ENCODE measurements around the gene LRTM1. TPM values are rescaled to one million over a fixed set of nuclear protein-coding genes. Genes with fewer than 3 reads are reported as not detected.

LRTM1 gene
- not detected for total RNA-seq

DNA sequence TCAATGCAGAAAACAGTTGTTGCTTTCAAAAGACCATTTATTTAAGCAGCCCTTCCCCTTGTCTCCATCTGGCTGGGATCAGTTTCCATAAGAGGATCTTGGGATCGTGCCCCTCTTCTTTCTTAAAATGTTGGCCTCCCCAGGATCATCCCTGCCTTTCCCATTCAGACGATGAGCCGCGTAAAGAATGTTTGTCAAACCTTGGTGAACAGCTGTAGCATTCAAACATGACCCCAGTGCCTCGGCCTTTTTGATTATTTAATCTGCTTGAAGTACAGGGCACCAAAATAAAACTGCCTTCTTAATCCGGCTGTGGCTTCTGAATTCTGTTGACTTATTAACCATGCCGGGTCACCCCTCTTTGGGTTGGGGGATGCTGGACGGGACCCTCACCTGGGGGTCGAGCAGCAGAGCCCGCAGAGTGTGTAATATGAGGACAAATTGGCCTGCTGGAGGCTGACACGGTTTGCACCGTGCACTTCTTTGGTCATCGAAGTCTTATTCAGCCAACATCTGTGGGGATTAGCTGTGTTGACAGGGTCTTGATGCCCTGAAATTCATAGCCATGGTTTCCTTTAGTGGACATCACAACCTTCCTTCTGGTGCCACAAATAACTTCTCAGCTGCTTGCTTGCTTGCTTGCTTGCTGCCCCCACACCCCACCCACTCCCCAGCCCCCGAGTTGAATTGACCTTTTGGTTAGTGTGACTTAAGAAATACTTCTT lies at the start of gene LRTM1:
LRTM1 (minus strand) TSS at position 14 of the 725 bp plus-strand sequence. CDS start 148 bp downstream, outside the sequence.
- intact Hi-C loops (cut with DNase I): no loop called here
- WGBS, 2 donors: 65 to 68% methylated on average over 11 to 14 of the region's 14 CpGs

GRCh38 chr3:54977439-54977838 lies 49.6 kb upstream of the LRTM1 start:
- Histone ChIP-seq H3K27me3 (no peaks in the 10 kb centered on the region), H3K4me1 (no peaks in the 10 kb centered on the region), H3K36me3 (replicated peaks in 1 of 2; ENCODE audit: insufficient read depth in 1 of 2, low read depth in 2 of 2) (no peaks in the 10 kb centered on the region), H3K9me3 (no peaks in the 10 kb centered on the region), H3K4me3 (no peak overlapping the region), H3K27ac (no peak overlapping the region)
- 78 to 83% methylated on average over 1 of the region's 1 CpG for WGBS, 2 donors
- DNase-seq (no peak), ATAC-seq (no peak)
- intact Hi-C loops (cut with DNase I): no loop called here
- TF ChIP-seq, protein P1, sequence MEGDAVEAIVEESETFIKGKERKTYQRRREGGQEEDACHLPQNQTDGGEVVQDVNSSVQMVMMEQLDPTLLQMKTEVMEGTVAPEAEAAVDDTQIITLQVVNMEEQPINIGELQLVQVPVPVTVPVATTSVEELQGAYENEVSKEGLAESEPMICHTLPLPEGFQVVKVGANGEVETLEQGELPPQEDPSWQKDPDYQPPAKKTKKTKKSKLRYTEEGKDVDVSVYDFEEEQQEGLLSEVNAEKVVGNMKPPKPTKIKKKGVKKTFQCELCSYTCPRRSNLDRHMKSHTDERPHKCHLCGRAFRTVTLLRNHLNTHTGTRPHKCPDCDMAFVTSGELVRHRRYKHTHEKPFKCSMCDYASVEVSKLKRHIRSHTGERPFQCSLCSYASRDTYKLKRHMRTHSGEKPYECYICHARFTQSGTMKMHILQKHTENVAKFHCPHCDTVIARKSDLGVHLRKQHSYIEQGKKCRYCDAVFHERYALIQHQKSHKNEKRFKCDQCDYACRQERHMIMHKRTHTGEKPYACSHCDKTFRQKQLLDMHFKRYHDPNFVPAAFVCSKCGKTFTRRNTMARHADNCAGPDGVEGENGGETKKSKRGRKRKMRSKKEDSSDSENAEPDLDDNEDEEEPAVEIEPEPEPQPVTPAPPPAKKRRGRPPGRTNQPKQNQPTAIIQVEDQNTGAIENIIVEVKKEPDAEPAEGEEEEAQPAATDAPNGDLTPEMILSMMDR (IDR thresholded peaks at IDR 0.05): no peak
- no peak for TF ChIP-seq POLR2A (IDR thresholded peaks at IDR 0.05)

More for the DNA sequence above, at the start of gene LRTM1:
- Histone ChIP-seq H3K4me1 (no peaks in the 10 kb centered on the region), H3K9me3 (no peaks in the 10 kb centered on the region), H3K36me3 (replicated peaks in 1 of 2; ENCODE audit: insufficient read depth in 1 of 2, low read depth in 2 of 2) (no peaks in the 10 kb centered on the region), H3K27me3 (no peaks in the 10 kb centered on the region), H3K27ac (no peak within 1 kb of the TSS), H3K4me3 (no peak within 1 kb of the TSS)
- no peak for DNase-seq
- ATAC-seq: no peak
- TF ChIP-seq POLR2A (IDR thresholded peaks at IDR 0.05): no peak
- TF ChIP-seq, protein P1 (IDR thresholded peaks at IDR 0.05): no peak

DNA sequence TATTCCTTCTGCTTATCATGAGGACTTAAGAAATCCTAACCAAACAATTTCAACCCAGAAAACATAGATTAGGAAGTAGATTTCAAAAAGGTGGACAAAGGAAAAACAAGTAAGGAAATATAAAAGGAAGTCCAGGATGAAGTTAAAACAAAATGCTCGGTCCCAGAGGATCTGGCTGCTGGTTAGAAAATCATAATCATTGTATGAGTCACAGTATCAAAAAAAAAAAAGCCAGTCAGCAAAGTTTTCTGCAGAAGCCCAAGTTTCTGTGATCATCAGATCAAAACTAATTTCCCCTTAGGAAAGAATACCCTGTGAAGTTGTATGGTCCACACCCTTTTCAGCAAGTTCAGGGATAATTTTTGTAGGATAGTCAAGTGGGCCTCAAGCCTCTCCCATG lies 43.0 kb upstream of the LRTM1 start:
- Histone ChIP-seq H3K4me1 (peaks cover 8% of the 10 kb centered on the region), H3K27me3 (no peaks in the 10 kb centered on the region), H3K9me3 (no peaks in the 10 kb centered on the region), H3K4me3 (no peak overlapping the region), H3K36me3 (replicated peaks in 1 of 2; ENCODE audit: insufficient read depth in 1 of 2, low read depth in 2 of 2) (no peaks in the 10 kb centered on the region), H3K27ac (no peak overlapping the region)
- intact Hi-C loops (cut with DNase I): no loop called here
- no peak for DNase-seq
- TF ChIP-seq, protein P1 (IDR thresholded peaks at IDR 0.05): no peak
- no peak for TF ChIP-seq POLR2A (IDR thresholded peaks at IDR 0.05)
- 53 to 67% methylated on average over 1 of the region's 1 CpG for WGBS, 2 donors
- no peak for ATAC-seq

GRCh38 chr3:54969652-54970051 lies 41.8 kb upstream of the LRTM1 start:
- TF ChIP-seq, protein P1 (IDR thresholded peaks at IDR 0.05): no peak
- no peak for TF ChIP-seq POLR2A (IDR thresholded peaks at IDR 0.05)
- 75 to 81% methylated on average over 3 of the region's 3 CpGs for WGBS, 2 donors
- no peak overlapping the region for H3K27ac ChIP-seq
- DNase-seq (no peak), ATAC-seq (no peak)
- intact Hi-C loops (cut with DNase I): no loop called here
- H3K9me3 ChIP-seq: no peaks in the 10 kb centered on the region
- H3K36me3 ChIP-seq (replicated peaks in 1 of 2; ENCODE audit: insufficient read depth in 1 of 2, low read depth in 2 of 2): no peaks in the 10 kb centered on the region
- H3K4me3 ChIP-seq: no peak overlapping the region
- peaks cover 8% of the 10 kb centered on the region for H3K4me1 ChIP-seq
- no peaks in the 10 kb centered on the region for H3K27me3 ChIP-seq

Measured in body of pancreas (tissue), 4 donors.